ENCODE measurements around the gene NCKAP5.

Gene NCKAP5

DNA sequence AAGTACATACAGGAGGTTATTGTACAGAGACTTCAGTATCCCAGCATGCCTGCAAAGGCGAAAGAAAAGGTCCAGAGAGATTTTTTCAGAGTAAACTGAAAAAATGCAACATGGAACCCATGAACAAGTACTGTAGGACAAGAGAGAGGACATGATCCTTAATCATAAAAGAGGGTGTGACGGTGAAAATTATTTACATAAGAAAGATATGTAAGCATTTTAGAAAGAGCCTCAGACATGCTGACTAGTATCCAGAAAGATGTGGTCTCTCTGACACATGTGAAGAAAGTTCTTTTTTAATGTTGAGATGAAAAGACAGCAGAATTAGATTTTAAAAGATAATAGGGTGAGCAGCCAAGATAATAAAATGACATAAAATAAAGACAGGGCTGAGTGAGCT is 262.0 kb downstream of the NCKAP5 start:
- no peaks in the 10 kb centered on the region for H3K27me3 ChIP-seq (ENCODE audit: insufficient read depth, poor library complexity, severe bottlenecking)
- TF ChIP-seq SPI1 (IDR thresholded peaks at IDR 0.05; ENCODE audit: borderline replicate concordance, low read depth): no peak
- no peak for TF ChIP-seq POLR2AphosphoS5 (IDR thresholded peaks at IDR 0.05; ENCODE audit: low read depth)
- TF ChIP-seq CTCF (IDR thresholded peaks at IDR 0.05; ENCODE audit: insufficient read depth, low read length): no peak
- no peak for TF ChIP-seq GABPA (IDR thresholded peaks at IDR 0.05; ENCODE audit: low read depth)
- no peak for TF ChIP-seq REST (IDR thresholded peaks at IDR 0.05; ENCODE audit: insufficient replicate concordance, low read depth)
- no peak overlapping the region for H3K4me3 ChIP-seq (replicated peaks; ENCODE audit: insufficient read depth, low read length)
- H3K27ac ChIP-seq (replicated peaks): no peak overlapping the region
- no peak for DNase-seq (ENCODE audit: low read depth in 1 of 2, low spot score in 1 of 2)

DNA sequence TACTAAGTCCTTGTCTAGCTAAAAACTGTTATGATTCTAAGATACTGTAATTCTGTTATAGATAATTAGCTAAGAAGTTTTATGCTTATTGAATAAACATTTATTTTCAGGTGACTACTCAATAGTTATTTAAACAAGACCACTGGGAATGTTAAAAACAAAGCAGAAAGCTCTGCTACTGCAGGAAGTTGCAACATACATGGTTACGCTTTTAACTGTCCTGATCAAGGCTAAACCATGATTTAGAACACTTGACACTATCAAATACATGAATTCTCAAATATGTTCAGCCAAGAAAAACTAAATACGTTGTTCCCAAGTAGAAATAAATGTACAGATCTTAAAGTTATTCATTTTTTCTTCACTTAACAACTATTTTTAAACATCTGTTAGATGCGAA is 263.9 kb downstream of the NCKAP5 start:
- Histone ChIP-seq H3K27ac (replicated peaks) (no peak overlapping the region), H3K27me3 (ENCODE audit: insufficient read depth, poor library complexity, severe bottlenecking) (no peaks in the 10 kb centered on the region), H3K4me3 (replicated peaks; ENCODE audit: insufficient read depth, low read length) (no peak overlapping the region)
- no peak for TF ChIP-seq REST (IDR thresholded peaks at IDR 0.05; ENCODE audit: insufficient replicate concordance, low read depth)
- TF ChIP-seq SPI1 (IDR thresholded peaks at IDR 0.05; ENCODE audit: borderline replicate concordance, low read depth): no peak
- no peak for TF ChIP-seq POLR2AphosphoS5 (IDR thresholded peaks at IDR 0.05; ENCODE audit: low read depth)
- TF ChIP-seq GABPA (IDR thresholded peaks at IDR 0.05; ENCODE audit: low read depth): no peak
- no peak for TF ChIP-seq CTCF (IDR thresholded peaks at IDR 0.05; ENCODE audit: insufficient read depth, low read length)
- DNase-seq (ENCODE audit: low read depth in 1 of 2, low spot score in 1 of 2): no peak

DNA sequence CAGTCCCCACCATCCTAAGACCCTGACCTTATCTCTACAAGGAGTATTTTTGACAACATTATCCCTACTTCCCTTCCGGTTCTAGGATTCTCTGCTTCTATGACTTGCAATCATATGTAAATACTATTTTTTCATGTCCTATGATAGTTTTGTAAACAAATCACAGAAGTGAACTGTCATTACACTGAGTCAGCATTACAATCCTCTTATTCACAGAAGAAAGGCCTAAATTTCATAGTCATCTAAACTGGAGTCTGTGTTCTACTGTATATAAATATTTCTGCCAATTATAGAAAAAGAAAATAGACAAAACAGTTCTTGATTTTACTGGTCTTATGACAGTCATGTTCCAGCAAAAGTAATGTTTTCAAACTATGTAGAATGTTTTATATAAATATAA is 265.1 kb downstream of the NCKAP5 start:
- no peak for DNase-seq (ENCODE audit: low read depth in 1 of 2, low spot score in 1 of 2)
- H3K27ac ChIP-seq (replicated peaks): no peak overlapping the region
- H3K27me3 ChIP-seq (ENCODE audit: insufficient read depth, poor library complexity, severe bottlenecking): no peaks in the 10 kb centered on the region
- no peak overlapping the region for H3K4me3 ChIP-seq (replicated peaks; ENCODE audit: insufficient read depth, low read length)
- TF ChIP-seq SPI1 (IDR thresholded peaks at IDR 0.05; ENCODE audit: borderline replicate concordance, low read depth): no peak
- TF ChIP-seq REST (IDR thresholded peaks at IDR 0.05; ENCODE audit: insufficient replicate concordance, low read depth): no peak
- no peak for TF ChIP-seq CTCF (IDR thresholded peaks at IDR 0.05; ENCODE audit: insufficient read depth, low read length)
- TF ChIP-seq GABPA (IDR thresholded peaks at IDR 0.05; ENCODE audit: low read depth): no peak
- no peak for TF ChIP-seq POLR2AphosphoS5 (IDR thresholded peaks at IDR 0.05; ENCODE audit: low read depth)

Measured in HL-60 (cell line).